A549 (cell line): ENCODE data around the gene OPA3.

Experiments
- CTCF ChIP-seq: fragments of >200 bp; sonication (Bioruptor Twin); formaldehyde crosslinking; IDR thresholded peaks from 3 replicates; pipeline ENCODE4 v1.5.1; 2016
- HDAC2 ChIP-seq: fragments of 200-600 bp; sonication (generic); IDR thresholded peaks from 2 replicates; pipeline ENCODE4 v1.6.1; 2016
- PHF8 ChIP-seq: fragments of 200-600 bp; sonication (generic); IDR thresholded peaks from 2 replicates; pipeline ENCODE4 v1.6.1; 2016; ENCODE audit warnings: low read depth, mild to moderate bottlenecking, antibody characterized with exemption, moderate library complexity, borderline replicate concordance
- POLR2A ChIP-seq: IDR thresholded peaks from 2 replicates; pipeline ENCODE4 v1.6.1; 2012; ENCODE audit warnings: mild to moderate bottlenecking, low read length
- RAD21 ChIP-seq, 2 experiments: fragments of >200 bp in 1 of 2; sonication (Bioruptor Twin) in 1 of 2; formaldehyde crosslinking in 1 of 2; IDR thresholded peaks in 1 of 2; conservative IDR thresholded peaks in 1 of 2; 2 replicates in 1 of 2; 3 replicates in 1 of 2; pipeline ENCODE4 v1.6.1; 2012 to 2018; ENCODE audit warnings: inconsistent platforms in 1 of 2
- RCOR1 ChIP-seq: fragments of 150-350 bp; IDR thresholded peaks from 2 replicates; pipeline ENCODE4 v1.6.1; 2014; ENCODE audit warnings: antibody characterized with exemption, low read length, low read depth
- SREBF2 ChIP-seq: fragments of 450-650 bp; IDR thresholded peaks from 2 replicates; pipeline ENCODE4 v1.6.1; 2014; ENCODE audit warnings: mild to moderate bottlenecking, moderate library complexity
- ZC3H11A ChIP-seq: fragments of 450-650 bp; IDR thresholded peaks from 2 replicates; pipeline ENCODE4 v1.6.1; 2014; ENCODE audit warnings: antibody characterized with exemption, mild to moderate bottlenecking

- no peak for TF ChIP-seq RAD21 (conservative IDR thresholded peaks at IDR 0.05 in 1 of 2, IDR thresholded peaks at IDR 0.05 in 1 of 2)
- no peak for TF ChIP-seq CTCF
- TF ChIP-seq SREBF2: no peak
- no peak for TF ChIP-seq POLR2A
- no peak for TF ChIP-seq HDAC2
- TF ChIP-seq RCOR1: no peak
- no peak for TF ChIP-seq ZC3H11A
- TF ChIP-seq PHF8: no peak
These were observed 79.2 kb downstream of the OPA3 start for GRCh38 chr19:45505151-45505995.
